Measurements from ENCODE around the gene ADAM10.

ADAM10 gene

GRCh38 chr15:58736018-58736643 is 13.4 kb downstream of the ADAM10 start:
- Mint-ChIP-seq H3K27ac (no peak overlapping the region), H3K4me3 (no peak overlapping the region), H3K36me3 (ENCODE audit: low read depth) (peaks cover 3% of the 10 kb centered on the region), H3K27me3 (ENCODE audit: low read depth) (no peaks in the 10 kb centered on the region), H3K9me3 (no peaks in the 10 kb centered on the region), H3K4me1 (peaks cover 16% of the 10 kb centered on the region)
- TF ChIP-seq CTCF (IDR thresholded peaks at IDR 0.05; ENCODE audit: unreplicated experiment in 3 of 3), result no peak

- TF ChIP-seq CTCF (IDR thresholded peaks at IDR 0.05; ENCODE audit: unreplicated experiment in 3 of 3), result no peak
- no peak overlapping the region for H3K4me3 Mint-ChIP-seq
- H3K27me3 Mint-ChIP-seq (ENCODE audit: low read depth), result no peaks in the 10 kb centered on the region
- peak overlapping the region in 1 of 3 experiments; percentile 19 for H3K27ac Mint-ChIP-seq
- peaks cover 10% of the 10 kb centered on the region for H3K36me3 Mint-ChIP-seq (ENCODE audit: low read depth)
- H3K4me1 Mint-ChIP-seq, result peaks cover 24% of the 10 kb centered on the region
- no peaks in the 10 kb centered on the region for H3K9me3 Mint-ChIP-seq
These were observed 14.6 kb downstream of the ADAM10 start for GRCh38 chr15:58734859-58735258.

- no peak for TF ChIP-seq CTCF (IDR thresholded peaks at IDR 0.05; ENCODE audit: unreplicated experiment in 3 of 3)
- no peaks in the 10 kb centered on the region for H3K9me3 Mint-ChIP-seq
- no peak overlapping the region for H3K4me3 Mint-ChIP-seq
- H3K27me3 Mint-ChIP-seq (ENCODE audit: low read depth), result no peaks in the 10 kb centered on the region
- peaks cover 16% of the 10 kb centered on the region for H3K4me1 Mint-ChIP-seq
- no peak overlapping the region for H3K27ac Mint-ChIP-seq
- H3K36me3 Mint-ChIP-seq (ENCODE audit: low read depth), result peaks cover 18% of the 10 kb centered on the region
These were observed 16.7 kb downstream of the ADAM10 start for GRCh38 chr15:58732625-58733363.

GRCh38 chr15:58731756-58732535 is 17.6 kb downstream of the ADAM10 start:
- Mint-ChIP-seq H3K4me1 (peaks cover 16% of the 10 kb centered on the region), H3K27ac (no peak overlapping the region), H3K4me3 (no peak overlapping the region), H3K27me3 (ENCODE audit: low read depth) (no peaks in the 10 kb centered on the region), H3K36me3 (ENCODE audit: low read depth) (peaks cover 18% of the 10 kb centered on the region), H3K9me3 (no peaks in the 10 kb centered on the region)
- no peak for TF ChIP-seq CTCF (IDR thresholded peaks at IDR 0.05; ENCODE audit: unreplicated experiment in 3 of 3)

GRCh38 chr15:58726867-58727266 is 22.6 kb downstream of the ADAM10 start:
- TF ChIP-seq CTCF (IDR thresholded peaks at IDR 0.05; ENCODE audit: unreplicated experiment in 3 of 3), result no peak
- Mint-ChIP-seq H3K9me3 (no peaks in the 10 kb centered on the region), H3K4me1 (peaks cover 21% of the 10 kb centered on the region), H3K4me3 (no peak overlapping the region), H3K27ac (peak overlapping the region in 1 of 3 experiments; percentile 22), H3K27me3 (ENCODE audit: low read depth) (no peaks in the 10 kb centered on the region), H3K36me3 (ENCODE audit: low read depth) (peaks cover 18% of the 10 kb centered on the region)
